Memory B cell (primary cell): ENCODE results near the gene FKBP15.
"Not testable (repeated sequence)": the region's sequence is repeated elsewhere in the genome, so short reads cannot be mapped to it uniquely, and the experiment has no call there.

Experiments used
- ATAC-seq: fragments of 150-1000 bp; cut with Tn5 transposase; 2 replicates; pipeline ENCODE4 v1.10.0; 2021; ENCODE audit warnings: low read depth, mild to moderate bottlenecking, moderate library complexity
- DNase-seq, 2 donors: peaks; one replicate each; pipeline ENCODE4 v3.0.0; 2022; ENCODE audit warnings: low spot score in 2 of 2
- H3K27ac Mint-ChIP-seq: one replicate; pipeline ENCODE4 v1.8.0; 2022; ENCODE audit warnings: mild to moderate bottlenecking, moderate library complexity, mixed read lengths
- H3K27me3 Mint-ChIP-seq: one replicate; pipeline ENCODE4 v1.8.0; 2022; ENCODE audit warnings: mixed read lengths
- H3K36me3 Mint-ChIP-seq: one replicate; pipeline ENCODE4 v1.8.0; 2022; ENCODE audit warnings: mild to moderate bottlenecking, mixed read lengths
- H3K4me1 Mint-ChIP-seq: one replicate; pipeline ENCODE4 v1.8.0; 2022; ENCODE audit warnings: mixed read lengths
- H3K4me3 Mint-ChIP-seq: one replicate; pipeline ENCODE4 v1.8.0; 2022; ENCODE audit warnings: mild to moderate bottlenecking, moderate library complexity, mixed read lengths
- H3K9me3 Mint-ChIP-seq: one replicate; pipeline ENCODE4 v1.8.0; 2022; ENCODE audit warnings: mixed read lengths

Gene FKBP15

GRCh38 chr9:113247640-113248039, 26.6 kb upstream of the FKBP15 start:
- Mint-ChIP-seq H3K4me1 (peaks cover 3% of the 10 kb centered on the region), H3K9me3 (no peaks in the 10 kb centered on the region), H3K4me3 (no peak overlapping the region), H3K27me3 (no peaks in the 10 kb centered on the region), H3K36me3 (peaks cover 2% of the 10 kb centered on the region), H3K27ac (no peak overlapping the region)
- DNase-seq (no peak), ATAC-seq (no peak)

DNA sequence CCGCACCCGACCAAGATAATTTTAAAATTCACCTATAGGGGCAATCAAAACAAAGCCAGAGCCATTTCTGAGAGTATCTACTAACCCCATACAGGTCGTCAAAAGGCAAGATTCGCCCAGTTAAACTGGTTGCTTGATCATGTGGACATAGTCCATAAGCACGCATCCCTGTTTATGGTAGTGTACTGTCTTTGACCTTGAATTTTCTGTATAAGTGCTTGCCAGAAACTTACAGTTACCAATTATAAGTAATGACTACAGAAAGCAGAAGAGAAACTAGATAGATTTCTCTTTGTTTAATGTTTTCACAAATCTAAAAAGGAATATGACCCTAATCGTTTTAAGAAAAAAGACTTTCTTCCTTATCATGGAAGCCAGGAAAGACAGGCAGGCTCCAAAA, 25.9 kb upstream of the FKBP15 start:
- Mint-ChIP-seq H3K4me3 (no peak overlapping the region), H3K9me3 (no peaks in the 10 kb centered on the region), H3K36me3 (peaks cover 2% of the 10 kb centered on the region), H3K27ac (no peak overlapping the region), H3K27me3 (no peaks in the 10 kb centered on the region), H3K4me1 (peaks cover 4% of the 10 kb centered on the region)
- no peak for ATAC-seq
- DNase-seq, result no peak

- Mint-ChIP-seq H3K27ac (no peak overlapping the region), H3K9me3 (no peaks in the 10 kb centered on the region), H3K4me3 (no peak overlapping the region), H3K27me3 (no peaks in the 10 kb centered on the region), H3K4me1 (peaks cover 4% of the 10 kb centered on the region), H3K36me3 (peaks cover 2% of the 10 kb centered on the region)
- ATAC-seq (no peak), DNase-seq (no peak)
These were observed 24.8 kb upstream of the FKBP15 start for GRCh38 chr9:113245894-113246293.

GRCh38 chr9:113244556-113244955, 23.5 kb upstream of the FKBP15 start:
- Mint-ChIP-seq H3K27me3 (no peaks in the 10 kb centered on the region), H3K4me3 (no peak overlapping the region), H3K9me3 (no peaks in the 10 kb centered on the region), H3K27ac (peak overlapping the region; percentile 22), H3K4me1 (peaks cover 4% of the 10 kb centered on the region), H3K36me3 (peaks cover 2% of the 10 kb centered on the region)
- DNase-seq, result no peak
- no peak for ATAC-seq

DNA sequence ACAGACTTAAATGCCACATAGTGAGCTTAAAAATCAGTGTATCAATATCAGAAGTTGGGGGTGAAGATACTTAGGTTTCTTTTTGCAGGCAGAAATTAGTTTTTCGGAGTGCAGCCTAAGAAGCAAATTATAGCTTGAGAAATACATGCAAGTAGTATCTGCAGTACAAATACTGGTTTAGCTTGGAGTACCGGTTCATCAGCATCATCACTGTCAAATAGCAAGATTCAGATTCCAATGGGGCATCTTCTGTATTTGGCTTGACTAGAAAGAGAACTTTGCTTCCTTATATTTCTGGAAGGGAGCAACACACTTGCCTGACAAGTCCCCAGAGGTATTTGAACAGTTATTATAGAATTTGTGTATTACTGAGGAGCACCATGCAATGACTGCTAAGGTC, 20.1 kb upstream of the FKBP15 start:
- H3K36me3 Mint-ChIP-seq, result no peaks in the 10 kb centered on the region
- H3K27me3 Mint-ChIP-seq, result no peaks in the 10 kb centered on the region
- H3K4me3 Mint-ChIP-seq, result no peak overlapping the region
- no peak for ATAC-seq
- H3K4me1 Mint-ChIP-seq, result peaks cover 4% of the 10 kb centered on the region
- H3K27ac Mint-ChIP-seq, result no peak overlapping the region
- no peaks in the 10 kb centered on the region for H3K9me3 Mint-ChIP-seq
- DNase-seq, result no peak

- H3K4me3 Mint-ChIP-seq, result no peak overlapping the region
- H3K9me3 Mint-ChIP-seq, result no peaks in the 10 kb centered on the region
- H3K4me1 Mint-ChIP-seq, result peaks cover 9% of the 10 kb centered on the region
- no peaks in the 10 kb centered on the region for H3K27me3 Mint-ChIP-seq
- no peak overlapping the region for H3K27ac Mint-ChIP-seq
- ATAC-seq (no peak), DNase-seq (no peak)
- no peaks in the 10 kb centered on the region for H3K36me3 Mint-ChIP-seq
These were observed 17.8 kb upstream of the FKBP15 start for GRCh38 chr9:113238859-113239232.

DNA sequence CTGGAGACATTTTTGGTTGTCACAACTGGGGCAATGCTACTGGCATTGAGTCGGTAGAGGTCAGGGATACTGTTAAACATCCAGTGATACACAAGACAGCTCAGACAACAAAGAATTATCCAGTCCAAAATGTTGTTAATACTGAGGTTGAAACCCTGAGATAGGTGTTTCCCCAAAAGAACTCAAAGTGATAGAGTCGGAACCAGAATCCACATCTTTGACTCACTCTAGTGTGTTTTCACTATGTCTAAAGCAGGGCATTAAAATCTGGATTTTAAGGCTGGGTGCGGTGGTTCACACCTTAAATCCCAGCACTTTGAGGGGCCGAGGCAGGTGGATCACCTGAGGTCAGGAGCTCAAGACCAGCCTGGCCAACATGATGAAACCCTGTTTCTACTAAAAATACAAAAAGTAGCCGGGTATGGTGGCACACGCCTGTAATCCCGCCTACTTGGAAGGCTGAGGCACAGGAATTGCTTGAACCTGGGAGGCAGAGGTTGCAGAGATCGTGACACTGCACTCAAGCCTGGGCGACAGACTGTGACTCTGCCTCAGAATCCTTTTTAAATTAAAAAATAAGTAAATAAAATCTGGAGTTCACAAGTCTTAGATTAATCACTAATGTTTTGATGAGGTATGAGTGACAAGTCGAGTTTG, 17.3 kb upstream of the FKBP15 start:
- Mint-ChIP-seq H3K27ac (no peak overlapping the region), H3K36me3 (no peaks in the 10 kb centered on the region), H3K4me1 (peaks cover 10% of the 10 kb centered on the region), H3K9me3 (no peaks in the 10 kb centered on the region), H3K27me3 (no peaks in the 10 kb centered on the region), H3K4me3 (no peak overlapping the region)
- DNase-seq, result no peak
- no peak for ATAC-seq

- Mint-ChIP-seq H3K9me3 (no peaks in the 10 kb centered on the region), H3K36me3 (no peaks in the 10 kb centered on the region), H3K27me3 (no peaks in the 10 kb centered on the region), H3K27ac (no peak overlapping the region), H3K4me1 (peaks cover 18% of the 10 kb centered on the region), H3K4me3 (no peak overlapping the region)
- ATAC-seq, result no peak
- DNase-seq, result no peak
These were observed 15.9 kb upstream of the FKBP15 start for GRCh38 chr9:113237026-113237425.

GRCh38 chr9:113235701-113236255, 14.7 kb upstream of the FKBP15 start:
- not testable (repeated sequence) for H3K4me3 Mint-ChIP-seq, H3K27me3 Mint-ChIP-seq, DNase-seq

GRCh38 chr9:113231701-113232100, 10.6 kb upstream of the FKBP15 start:
- Mint-ChIP-seq H3K4me1 (peaks cover 20% of the 10 kb centered on the region), H3K27ac (no peak overlapping the region), H3K9me3 (no peaks in the 10 kb centered on the region), H3K36me3 (no peaks in the 10 kb centered on the region), H3K4me3 (no peak overlapping the region), H3K27me3 (no peaks in the 10 kb centered on the region)
- ATAC-seq (no peak), DNase-seq (no peak)

More at GRCh38 chr9:113235701-113236255, 14.7 kb upstream of the FKBP15 start:
- H3K36me3 Mint-ChIP-seq, H3K9me3 Mint-ChIP-seq, H3K27ac Mint-ChIP-seq, ATAC-seq: not testable (repeated sequence)
- H3K4me1 Mint-ChIP-seq, result peaks cover 18% of the 10 kb centered on the region

DNA sequence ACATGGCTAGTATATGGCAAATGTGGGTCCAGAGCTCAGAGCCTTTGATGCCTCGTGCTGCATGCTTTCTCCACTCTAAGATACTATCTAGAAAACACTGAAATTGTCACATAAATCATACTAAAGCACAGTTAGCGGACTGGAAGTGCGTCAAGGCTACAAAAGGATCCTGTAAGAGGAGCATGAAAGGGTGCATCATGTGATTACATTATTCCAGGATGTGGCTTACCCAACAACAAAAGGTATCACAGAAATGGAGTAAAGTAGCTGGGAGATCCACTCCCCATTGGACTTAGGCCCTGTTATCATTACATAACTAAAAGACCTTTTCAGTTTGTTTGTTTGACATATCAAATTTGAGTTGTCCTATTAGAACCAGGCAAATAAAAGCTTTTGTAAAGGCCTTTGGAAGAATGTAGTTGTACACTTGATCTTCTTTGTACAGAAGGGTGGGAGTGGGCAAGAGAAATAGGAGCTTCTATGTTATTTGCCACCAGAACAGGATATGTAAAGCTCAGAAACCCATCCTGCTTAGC, 7.1 kb upstream of the FKBP15 start:
- Mint-ChIP-seq H3K9me3 (no peaks in the 10 kb centered on the region), H3K27ac (no peak overlapping the region), H3K4me3 (no peak overlapping the region), H3K27me3 (no peaks in the 10 kb centered on the region), H3K36me3 (peaks cover 3% of the 10 kb centered on the region), H3K4me1 (peaks cover 15% of the 10 kb centered on the region)
- no peak for DNase-seq
- ATAC-seq, result no peak

DNA sequence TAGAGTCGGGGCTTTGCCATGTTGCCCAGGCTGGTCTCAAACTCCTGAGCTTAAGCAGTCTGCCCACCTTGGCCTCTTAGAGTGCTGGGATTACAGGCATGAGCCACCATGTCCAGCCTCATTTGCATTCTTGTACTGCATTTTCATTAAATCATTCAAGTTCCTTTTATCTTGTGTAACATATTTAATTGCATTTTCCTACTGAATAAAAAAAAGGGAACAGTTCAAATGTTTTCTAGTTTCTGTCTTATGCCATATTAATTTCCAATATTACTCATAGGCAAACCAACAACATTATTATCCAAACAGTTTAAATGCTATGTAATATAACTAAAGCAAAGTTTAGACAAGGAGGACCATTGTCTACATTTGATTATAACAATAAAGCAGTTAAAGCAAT, 6.4 kb upstream of the FKBP15 start:
- Mint-ChIP-seq H3K36me3 (peaks cover 3% of the 10 kb centered on the region), H3K27me3 (no peaks in the 10 kb centered on the region), H3K27ac (no peak overlapping the region), H3K9me3 (no peaks in the 10 kb centered on the region), H3K4me3 (no peak overlapping the region), H3K4me1 (peaks cover 11% of the 10 kb centered on the region)
- DNase-seq, result no peak
- no peak for ATAC-seq

GRCh38 chr9:113223963-113224362, 2.9 kb upstream of the FKBP15 start:
- peaks cover 4% of the 10 kb centered on the region for H3K36me3 Mint-ChIP-seq
- ATAC-seq (no peak), DNase-seq (no peak)
- peaks cover 23% of the 10 kb centered on the region for H3K4me1 Mint-ChIP-seq
- no peaks in the 10 kb centered on the region for H3K27me3 Mint-ChIP-seq
- H3K27ac Mint-ChIP-seq, result no peak overlapping the region
- H3K4me3 Mint-ChIP-seq, result no peak overlapping the region
- no peaks in the 10 kb centered on the region for H3K9me3 Mint-ChIP-seq

GRCh38 chr9:113222482-113222841, 1.4 kb upstream of the FKBP15 start:
- H3K4me1 Mint-ChIP-seq, result peaks cover 21% of the 10 kb centered on the region
- H3K27ac Mint-ChIP-seq, result no peak overlapping the region
- no peak for DNase-seq
- ATAC-seq, result no peak
- peak overlapping the region; percentile 96 for H3K4me3 Mint-ChIP-seq
- peaks cover 4% of the 10 kb centered on the region for H3K36me3 Mint-ChIP-seq
- H3K27me3 Mint-ChIP-seq, result no peaks in the 10 kb centered on the region
- H3K9me3 Mint-ChIP-seq, result no peaks in the 10 kb centered on the region
